OCI-LY1 (cell line): ENCODE measurements around the gene TLR6.
"Not testable (repeated sequence)": the region's sequence is repeated elsewhere in the genome, so short reads cannot be mapped to it uniquely, and the experiment has no call there.

Source experiments
- H2AFZ ChIP-seq: fragments of 200-600 bp; sonication (generic), shearing (Covaris generic); 2 replicates; pipeline ENCODE4 v1.6.0; 2014; ENCODE audit warnings: antibody characterized with exemption, mild to moderate bottlenecking, low read length
- H3F3A ChIP-seq: fragments of 200-600 bp; sonication (generic), shearing (Covaris generic); 2 replicates; pipeline ENCODE4 v1.6.0; 2014; ENCODE audit warnings: mild to moderate bottlenecking, antibody characterized with exemption, low read length, moderate library complexity; ENCODE audit not compliant: insufficient read depth
- H3K27ac ChIP-seq: fragments of 200-600 bp; sonication (generic); 2 replicates; pipeline ENCODE4 v1.5.1; 2014; ENCODE audit warnings: low read length, mixed run types, mild to moderate bottlenecking, low read depth; ENCODE audit not compliant: poor library complexity, severe bottlenecking
- H3K27me3 ChIP-seq: fragments of 200-600 bp; sonication (generic); 2 replicates; pipeline ENCODE4 v1.6.0; 2014; ENCODE audit warnings: antibody characterized with exemption, mild to moderate bottlenecking, low read length, moderate library complexity; ENCODE audit not compliant: insufficient read depth
- H3K36me3 ChIP-seq: fragments of 200-600 bp; sonication (generic); 2 replicates; pipeline ENCODE4 v1.6.1; 2014; ENCODE audit warnings: mild to moderate bottlenecking, antibody characterized with exemption, low read length, moderate library complexity, mixed read lengths; ENCODE audit not compliant: insufficient read depth
- H3K4me1 ChIP-seq: fragments of 200-600 bp; sonication (generic); 2 replicates; pipeline ENCODE4 v1.5.1; 2014; ENCODE audit warnings: mild to moderate bottlenecking, low read length, moderate library complexity; ENCODE audit not compliant: insufficient read depth, severe bottlenecking
- H3K4me2 ChIP-seq: fragments of 200-600 bp; sonication (generic), shearing (Covaris generic); 2 replicates; pipeline ENCODE4 v1.6.1; 2014; ENCODE audit warnings: low read length
- H3K4me3 ChIP-seq: fragments of 200-600 bp; sonication (generic); 2 replicates; pipeline ENCODE4 v1.5.1; 2014; ENCODE audit warnings: low read length, low read depth, mild to moderate bottlenecking, mixed read lengths; ENCODE audit not compliant: poor library complexity, severe bottlenecking
- H3K79me2 ChIP-seq: fragments of 200-600 bp; shearing (Covaris generic); 2 replicates; pipeline ENCODE4 v1.6.1; 2016; ENCODE audit warnings: mixed run types, low read length, mixed read lengths; ENCODE audit not compliant: insufficient read depth
- H3K9ac ChIP-seq: fragments of 200-600 bp; sonication (generic), shearing (Covaris generic); 2 replicates; pipeline ENCODE4 v1.6.1; 2014; ENCODE audit warnings: mild to moderate bottlenecking, low read length, mixed read lengths
- H3K9me2 ChIP-seq: fragments of 200-600 bp; sonication (generic), shearing (Covaris generic); 2 replicates; pipeline ENCODE4 v1.6.1; 2014; ENCODE audit warnings: low read depth, mild to moderate bottlenecking, low read length, mixed read lengths
- H3K9me3 ChIP-seq: fragments of 200-600 bp; shearing (Covaris generic); 2 replicates; pipeline ENCODE4 v1.6.1; 2014; ENCODE audit warnings: low read length, mixed read lengths
- H4K20me1 ChIP-seq: fragments of 200-600 bp; sonication (generic), shearing (Covaris generic); 2 replicates; pipeline ENCODE4 v1.6.0; 2016; ENCODE audit warnings: mild to moderate bottlenecking, low read length; ENCODE audit not compliant: insufficient read depth
- EZH2 ChIP-seq: fragments of 200-600 bp; sonication (generic), shearing (Covaris generic); IDR thresholded peaks from 2 replicates; pipeline ENCODE4 v1.8.0; 2017; ENCODE audit warnings: borderline replicate concordance, mixed run types, mild to moderate bottlenecking, antibody characterized with exemption, low read length, moderate library complexity, mixed read lengths
- TF ChIP-seq, protein P1 (sequence below): fragments of 200-600 bp; sonication (generic), shearing (Covaris generic); IDR thresholded peaks from 2 replicates; pipeline ENCODE4 v1.5.1; 2017; ENCODE audit warnings: mild to moderate bottlenecking, antibody characterized with exemption, low read length, moderate library complexity, mixed read lengths

The TLR6 gene

GRCh38 chr4:38780833-38781484 lies 75.7 kb downstream of the TLR6 start:
- H3K36me3 ChIP-seq, result peaks cover 51% of the 10 kb centered on the region
- H3K9me3 ChIP-seq, result peaks cover 16% of the 10 kb centered on the region
- H3K79me2 ChIP-seq, result peaks cover 56% of the 10 kb centered on the region
- peaks cover 54% of the 10 kb centered on the region for H3K4me1 ChIP-seq
- H3K27ac ChIP-seq, result peak overlapping the region; percentile 94
- no peaks in the 10 kb centered on the region for H3K9me2 ChIP-seq
- no peak overlapping the region for H2AFZ ChIP-seq
- TF ChIP-seq, protein P1, sequence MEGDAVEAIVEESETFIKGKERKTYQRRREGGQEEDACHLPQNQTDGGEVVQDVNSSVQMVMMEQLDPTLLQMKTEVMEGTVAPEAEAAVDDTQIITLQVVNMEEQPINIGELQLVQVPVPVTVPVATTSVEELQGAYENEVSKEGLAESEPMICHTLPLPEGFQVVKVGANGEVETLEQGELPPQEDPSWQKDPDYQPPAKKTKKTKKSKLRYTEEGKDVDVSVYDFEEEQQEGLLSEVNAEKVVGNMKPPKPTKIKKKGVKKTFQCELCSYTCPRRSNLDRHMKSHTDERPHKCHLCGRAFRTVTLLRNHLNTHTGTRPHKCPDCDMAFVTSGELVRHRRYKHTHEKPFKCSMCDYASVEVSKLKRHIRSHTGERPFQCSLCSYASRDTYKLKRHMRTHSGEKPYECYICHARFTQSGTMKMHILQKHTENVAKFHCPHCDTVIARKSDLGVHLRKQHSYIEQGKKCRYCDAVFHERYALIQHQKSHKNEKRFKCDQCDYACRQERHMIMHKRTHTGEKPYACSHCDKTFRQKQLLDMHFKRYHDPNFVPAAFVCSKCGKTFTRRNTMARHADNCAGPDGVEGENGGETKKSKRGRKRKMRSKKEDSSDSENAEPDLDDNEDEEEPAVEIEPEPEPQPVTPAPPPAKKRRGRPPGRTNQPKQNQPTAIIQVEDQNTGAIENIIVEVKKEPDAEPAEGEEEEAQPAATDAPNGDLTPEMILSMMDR, result no peak
- no peak for TF ChIP-seq EZH2
- peak overlapping the region; percentile 79 for H3K4me2 ChIP-seq
- H3K4me3 ChIP-seq, result peak overlapping the region; percentile 73
- no peaks in the 10 kb centered on the region for H3K27me3 ChIP-seq
- H3F3A ChIP-seq, result no peaks in the 10 kb centered on the region
- peak overlapping the region; percentile 91 for H3K9ac ChIP-seq
- no peaks in the 10 kb centered on the region for H4K20me1 ChIP-seq

DNA sequence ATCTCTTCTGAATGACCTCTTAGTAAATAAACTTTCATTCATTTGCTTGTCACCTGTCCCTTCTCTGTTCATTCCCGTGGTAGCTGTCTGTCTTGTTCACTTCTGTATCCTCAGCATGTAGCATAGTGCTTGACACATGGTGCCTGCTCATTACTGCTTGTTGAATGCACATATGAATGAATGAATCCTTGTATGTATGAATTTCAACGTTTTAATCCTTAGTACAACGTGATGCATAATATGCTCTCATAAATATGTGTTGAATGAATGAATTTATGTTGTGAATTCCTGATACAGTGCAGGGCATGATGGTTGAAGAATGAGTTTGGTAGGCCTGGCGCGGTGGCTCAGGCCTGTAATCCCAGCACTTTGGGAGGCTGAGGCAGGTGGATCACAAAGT lies 76.8 kb downstream of the TLR6 start:
- H3K9me3 ChIP-seq, result peaks cover 24% of the 10 kb centered on the region
- H3K36me3 ChIP-seq, result peaks cover 63% of the 10 kb centered on the region
- TF ChIP-seq, protein P1, result no peak
- H3F3A ChIP-seq, result no peaks in the 10 kb centered on the region
- H3K9me2 ChIP-seq, result no peaks in the 10 kb centered on the region
- H3K4me2 ChIP-seq, result peak overlapping the region; percentile 79; the same call in 1 of the 2 replicates
- no peak overlapping the region for H3K9ac ChIP-seq
- no peaks in the 10 kb centered on the region for H4K20me1 ChIP-seq
- H3K27ac ChIP-seq, result peak overlapping the region; percentile 94
- H3K4me3 ChIP-seq, result peak overlapping the region; percentile 73
- H3K4me1 ChIP-seq, result peaks cover 42% of the 10 kb centered on the region
- H3K79me2 ChIP-seq, result peaks cover 66% of the 10 kb centered on the region
- no peaks in the 10 kb centered on the region for H3K27me3 ChIP-seq
- H2AFZ ChIP-seq, result no peak overlapping the region

- H3F3A ChIP-seq, H3K9me2 ChIP-seq, H3K4me3 ChIP-seq, H3K4me2 ChIP-seq, H3K27ac ChIP-seq, H3K27me3 ChIP-seq, H2AFZ ChIP-seq, H3K9ac ChIP-seq, H4K20me1 ChIP-seq: not testable (repeated sequence)
- peaks cover 81% of the 10 kb centered on the region for H3K36me3 ChIP-seq
- H3K79me2 ChIP-seq, result peaks cover 81% of the 10 kb centered on the region
- peaks cover 25% of the 10 kb centered on the region for H3K4me1 ChIP-seq
- peaks cover 40% of the 10 kb centered on the region for H3K9me3 ChIP-seq
These were observed 78.7 kb downstream of the TLR6 start for GRCh38 chr4:38777925-38778324.

GRCh38 chr4:38775326-38775725 lies 81.3 kb downstream of the TLR6 start:
- Histone ChIP-seq H3K79me2 (peaks cover 60% of the 10 kb centered on the region), H3K27me3 (no peaks in the 10 kb centered on the region), H3K36me3 (peaks cover 89% of the 10 kb centered on the region), H3K9ac (no peak overlapping the region), H3K4me1 (peaks cover 8% of the 10 kb centered on the region), H3K27ac (no peak overlapping the region), H3K9me2 (no peaks in the 10 kb centered on the region), H3K4me3 (no peak overlapping the region), H4K20me1 (no peaks in the 10 kb centered on the region), H3F3A (no peaks in the 10 kb centered on the region), H3K9me3 (peaks cover 40% of the 10 kb centered on the region), H3K4me2 (no peak overlapping the region), H2AFZ (no peak overlapping the region)
- TF ChIP-seq, protein P1, result no peak
- TF ChIP-seq EZH2, result no peak
